ENCODE data around the gene NFE2L3. TPM values are rescaled to one million over a fixed set of nuclear protein-coding genes. Genes with fewer than 3 reads are reported as not detected.

The NFE2L3 gene
- total RNA-seq, 2 experiments from 2014 or later, result 21.5 to 22.6 TPM

DNA sequence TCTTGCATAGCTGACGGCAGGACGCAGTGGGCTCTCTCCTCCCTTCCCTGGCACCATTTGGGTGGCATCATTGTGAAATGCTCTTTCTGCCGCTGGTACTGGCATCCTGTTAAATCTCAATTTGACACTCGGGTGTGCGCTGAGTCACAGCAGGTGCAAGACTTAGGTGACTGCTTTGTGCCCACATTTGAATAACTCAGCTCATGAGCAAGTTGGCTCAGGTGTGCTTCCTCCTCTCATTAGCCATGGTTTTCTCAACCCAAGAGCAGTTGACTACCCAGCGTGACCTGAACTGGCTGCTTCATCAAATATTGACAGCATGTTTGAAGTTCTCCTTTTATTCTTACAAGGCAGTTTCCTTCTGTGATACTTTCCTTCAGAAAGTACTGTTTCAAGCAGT is 24.6 kb upstream of the NFE2L3 start:
- no peak overlapping the region for H3K4me3 Mint-ChIP-seq
- TF ChIP-seq, protein P1, sequence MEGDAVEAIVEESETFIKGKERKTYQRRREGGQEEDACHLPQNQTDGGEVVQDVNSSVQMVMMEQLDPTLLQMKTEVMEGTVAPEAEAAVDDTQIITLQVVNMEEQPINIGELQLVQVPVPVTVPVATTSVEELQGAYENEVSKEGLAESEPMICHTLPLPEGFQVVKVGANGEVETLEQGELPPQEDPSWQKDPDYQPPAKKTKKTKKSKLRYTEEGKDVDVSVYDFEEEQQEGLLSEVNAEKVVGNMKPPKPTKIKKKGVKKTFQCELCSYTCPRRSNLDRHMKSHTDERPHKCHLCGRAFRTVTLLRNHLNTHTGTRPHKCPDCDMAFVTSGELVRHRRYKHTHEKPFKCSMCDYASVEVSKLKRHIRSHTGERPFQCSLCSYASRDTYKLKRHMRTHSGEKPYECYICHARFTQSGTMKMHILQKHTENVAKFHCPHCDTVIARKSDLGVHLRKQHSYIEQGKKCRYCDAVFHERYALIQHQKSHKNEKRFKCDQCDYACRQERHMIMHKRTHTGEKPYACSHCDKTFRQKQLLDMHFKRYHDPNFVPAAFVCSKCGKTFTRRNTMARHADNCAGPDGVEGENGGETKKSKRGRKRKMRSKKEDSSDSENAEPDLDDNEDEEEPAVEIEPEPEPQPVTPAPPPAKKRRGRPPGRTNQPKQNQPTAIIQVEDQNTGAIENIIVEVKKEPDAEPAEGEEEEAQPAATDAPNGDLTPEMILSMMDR (IDR thresholded peaks at IDR 0.05), result no peak
- ChIA-PET POLR2A (interaction anchor here (0.9 kb wide), 2 partner anchors 60 to 64 kb away, joined by 3 read pairs; no protein-coding TSS in a partner anchor), CTCF (interaction anchor here (1.1 to 1.6 kb wide), 2 partner anchors 39 to 233 kb away, joined by 3 read pairs; no protein-coding TSS in a partner anchor)
- no peaks in the 10 kb centered on the region for H3K27me3 Mint-ChIP-seq
- no peak overlapping the region for H3K27ac Mint-ChIP-seq
- intact Hi-C loops (cut with micrococcal nuclease), result no loop called here
- H3K9me3 Mint-ChIP-seq, result no peaks in the 10 kb centered on the region
- H3K4me1 Mint-ChIP-seq (ENCODE audit: low read depth), result no peaks in the 10 kb centered on the region
- DNase-seq (no peak), ATAC-seq (no peak)
- no peaks in the 10 kb centered on the region for H3K36me3 Mint-ChIP-seq (ENCODE audit: low read depth)

DNA sequence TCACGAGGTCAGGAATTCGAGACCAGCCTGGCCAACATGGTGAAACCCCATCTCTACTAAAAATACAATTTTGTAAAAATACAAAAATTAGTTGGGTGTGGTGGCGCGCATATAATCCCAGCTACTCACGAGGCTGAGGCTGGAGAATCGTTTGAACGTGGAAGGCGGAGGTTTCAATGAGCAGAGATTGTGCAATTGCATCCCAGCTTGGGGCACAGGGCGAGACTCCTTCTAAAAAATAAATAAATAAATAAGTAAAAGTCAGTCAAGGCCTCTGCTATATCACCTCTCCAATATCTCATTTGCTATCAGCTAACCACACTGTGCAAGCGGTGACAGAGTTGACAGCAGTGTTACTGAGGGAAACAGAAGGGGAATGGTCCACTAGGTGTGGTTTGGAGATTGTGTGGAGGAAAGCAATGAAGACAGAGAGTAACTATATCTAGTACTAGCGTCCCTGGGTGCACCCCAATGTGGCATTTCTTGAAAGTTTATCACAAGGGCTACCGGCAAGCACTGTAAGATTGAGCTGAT is 20.9 kb upstream of the NFE2L3 start:
- ATAC-seq, result no peak

DNA sequence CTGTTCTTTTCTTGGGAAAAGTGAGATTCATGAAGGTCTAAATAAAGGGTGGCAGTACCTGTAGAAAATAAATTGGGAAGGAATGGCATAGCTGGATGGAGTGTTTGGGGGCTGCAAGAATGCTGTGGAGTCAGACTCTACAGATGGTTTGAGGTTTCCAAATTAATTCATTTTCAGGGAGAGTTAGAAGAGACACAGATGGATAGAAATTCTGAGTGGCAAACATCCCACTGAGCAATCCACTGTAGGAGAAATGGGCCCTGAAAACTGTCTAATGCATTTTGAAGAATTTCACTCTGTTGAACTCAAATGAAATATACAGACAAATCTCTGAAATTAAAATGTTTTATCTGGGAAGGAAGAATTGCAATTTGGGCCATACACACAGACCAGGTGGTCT is 16.9 kb upstream of the NFE2L3 start:
- no peak for DNase-seq
- no peak for ATAC-seq
- no peaks in the 10 kb centered on the region for H3K4me1 Mint-ChIP-seq (ENCODE audit: low read depth)
- no peak overlapping the region for H3K4me3 Mint-ChIP-seq
- POLR2A ChIA-PET, result interaction anchor here (0.7 kb wide), 1 partner anchor 15 kb away, joined by 5 read pairs; no protein-coding TSS in a partner anchor
- no peaks in the 10 kb centered on the region for H3K9me3 Mint-ChIP-seq
- no peaks in the 10 kb centered on the region for H3K36me3 Mint-ChIP-seq (ENCODE audit: low read depth)
- intact Hi-C loops (cut with micrococcal nuclease), result no loop called here
- no peaks in the 10 kb centered on the region for H3K27me3 Mint-ChIP-seq
- TF ChIP-seq, protein P1 (IDR thresholded peaks at IDR 0.05), result no peak
- no peak overlapping the region for H3K27ac Mint-ChIP-seq
- CTCF ChIA-PET, result interaction anchor here (1.3 to 2.8 kb wide), 2 partner anchors 44 to 57 kb away, joined by 3 to 10 read pairs; no protein-coding TSS in a partner anchor

More for the DNA sequence above, 20.9 kb upstream of the NFE2L3 start:
- Mint-ChIP-seq H3K27me3 (no peaks in the 10 kb centered on the region), H3K4me3 (no peak overlapping the region), H3K9me3 (no peaks in the 10 kb centered on the region), H3K36me3 (ENCODE audit: low read depth) (no peaks in the 10 kb centered on the region), H3K4me1 (ENCODE audit: low read depth) (no peaks in the 10 kb centered on the region), H3K27ac (no peak overlapping the region)
- DNase-seq, result no peak
- TF ChIP-seq, protein P1 (IDR thresholded peaks at IDR 0.05), result no peak
- intact Hi-C loops (cut with micrococcal nuclease), result no loop called here
- POLR2A ChIA-PET, result interaction anchor here (0.9 to 1.9 kb wide), 3 partner anchors 54 to 69 kb away, joined by 3 to 6 read pairs (median 3); partner anchors contain the start of gene HNRNPA2B1
- CTCF ChIA-PET, result interaction anchor here (0.7 to 3.7 kb wide), 5 partner anchors 10 to 238 kb away, joined by 3 to 20 read pairs (median 4); no protein-coding TSS in a partner anchor

DNA sequence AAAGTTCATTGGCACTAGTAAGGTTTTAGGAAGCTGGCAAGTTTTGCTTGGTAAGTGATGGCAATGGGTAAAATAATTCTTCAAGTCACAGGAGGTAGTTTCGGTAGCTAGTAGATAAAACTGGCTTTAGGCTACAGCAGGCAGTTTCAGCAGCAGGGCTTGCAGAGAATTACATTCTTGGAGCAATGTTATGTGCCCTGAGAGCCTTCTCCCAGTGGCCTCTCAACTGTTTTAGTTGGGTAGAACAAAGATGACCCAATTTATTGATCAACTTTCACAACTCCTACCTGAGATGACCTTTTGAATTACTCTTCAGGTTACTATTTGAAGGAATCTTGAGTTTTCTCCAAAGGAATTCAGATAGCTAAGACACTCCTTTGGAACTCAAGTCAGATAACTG is 16.4 kb upstream of the NFE2L3 start:
- POLR2A ChIA-PET, result no interaction called here
- TF ChIP-seq, protein P1 (IDR thresholded peaks at IDR 0.05), result no peak
- intact Hi-C loops (cut with micrococcal nuclease), result no loop called here

DNA sequence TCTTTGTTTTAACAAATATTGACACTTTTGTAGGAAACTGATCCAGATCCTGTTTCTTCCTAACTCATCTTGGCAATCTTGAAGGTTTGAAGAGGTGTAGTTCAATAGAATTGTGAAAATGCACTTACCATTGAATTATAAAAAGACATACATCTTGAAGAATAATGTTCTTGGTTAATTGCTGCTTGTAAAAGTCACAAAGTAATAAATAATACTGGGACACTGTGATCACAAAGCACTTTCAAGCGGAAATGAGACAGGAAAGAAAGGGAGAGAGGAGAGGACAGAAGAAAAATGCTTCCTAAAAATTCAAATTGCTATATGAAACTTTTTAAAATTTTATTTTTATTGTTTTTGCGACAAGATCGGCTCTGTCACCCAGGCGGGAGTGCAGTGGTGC is 15.2 kb upstream of the NFE2L3 start:
- DNase-seq, result no peak
- CTCF ChIA-PET, result no interaction called here

More for the DNA sequence above, 16.4 kb upstream of the NFE2L3 start:
- Mint-ChIP-seq H3K4me3 (no peak overlapping the region), H3K9me3 (no peaks in the 10 kb centered on the region), H3K4me1 (ENCODE audit: low read depth) (no peaks in the 10 kb centered on the region), H3K27ac (no peak overlapping the region), H3K27me3 (no peaks in the 10 kb centered on the region), H3K36me3 (ENCODE audit: low read depth) (no peaks in the 10 kb centered on the region)
- no peak for DNase-seq
- CTCF ChIA-PET, result interaction anchor here (1.3 to 2.8 kb wide), 2 partner anchors 45 to 57 kb away, joined by 3 to 10 read pairs; no protein-coding TSS in a partner anchor
- ATAC-seq, result no peak

More for the DNA sequence above, 15.2 kb upstream of the NFE2L3 start:
- ATAC-seq, result no peak
- H3K36me3 Mint-ChIP-seq (ENCODE audit: low read depth), result no peaks in the 10 kb centered on the region
- H3K9me3 Mint-ChIP-seq, result no peaks in the 10 kb centered on the region
- intact Hi-C loops (cut with micrococcal nuclease), result no loop called here
- H3K27ac Mint-ChIP-seq, result no peak overlapping the region
- no peaks in the 10 kb centered on the region for H3K27me3 Mint-ChIP-seq
- no peak overlapping the region for H3K4me3 Mint-ChIP-seq
- TF ChIP-seq, protein P1 (IDR thresholded peaks at IDR 0.05), result no peak
- POLR2A ChIA-PET, result no interaction called here
- no peaks in the 10 kb centered on the region for H3K4me1 Mint-ChIP-seq (ENCODE audit: low read depth)
